T-helper 17 cell (primary cell): Measurements from ENCODE around the gene PRDM16. TPM values are rescaled to one million over a fixed set of nuclear protein-coding genes. Genes with fewer than 3 reads are reported as not detected.

Source experiments
- ATAC-seq: fragments of 150-1000 bp; cut with Tn5 transposase; 2 replicates; pipeline ENCODE4 v1.10.0; 2021; ENCODE audit warnings: mild to moderate bottlenecking, moderate library complexity
- DNase-seq, 3 donors: peaks; one replicate each; pipeline versions ENCODE4 v3.0.0 to v3.0.0-alpha.2; 2020 to 2021
- H3K9me3 ChIP-seq: one replicate; pipeline ENCODE4 v1.7.0; 2013; ENCODE audit warnings: low read length, mild to moderate bottlenecking; ENCODE audit not compliant: control insufficient read depth, poor library complexity, severe bottlenecking
- H3K27ac Mint-ChIP-seq: one replicate; pipeline ENCODE4 v1.8.0; 2022; ENCODE audit warnings: mild to moderate bottlenecking, moderate library complexity, mixed read lengths
- H3K27me3 Mint-ChIP-seq: one replicate; pipeline ENCODE4 v1.8.0; 2022; ENCODE audit warnings: mixed read lengths
- H3K36me3 Mint-ChIP-seq: one replicate; pipeline ENCODE4 v1.8.0; 2022; ENCODE audit warnings: low read depth, mixed read lengths
- H3K4me1 Mint-ChIP-seq: one replicate; pipeline ENCODE4 v1.8.0; 2022; ENCODE audit warnings: mild to moderate bottlenecking, mixed read lengths
- H3K4me3 Mint-ChIP-seq: one replicate; pipeline ENCODE4 v1.8.0; 2022; ENCODE audit warnings: mild to moderate bottlenecking, moderate library complexity, mixed read lengths
- total RNA-seq, 4 donors: library from RNA in 2 of 4; stranded (reverse) in 2 of 4; gene quantifications; one replicate each; pipeline ENCODE4 v1.2.3 and lab custom pipeline; 2022 to 2026

PRDM16 gene
- total RNA-seq, 2 donors from 2014 or later = not detected

DNA sequence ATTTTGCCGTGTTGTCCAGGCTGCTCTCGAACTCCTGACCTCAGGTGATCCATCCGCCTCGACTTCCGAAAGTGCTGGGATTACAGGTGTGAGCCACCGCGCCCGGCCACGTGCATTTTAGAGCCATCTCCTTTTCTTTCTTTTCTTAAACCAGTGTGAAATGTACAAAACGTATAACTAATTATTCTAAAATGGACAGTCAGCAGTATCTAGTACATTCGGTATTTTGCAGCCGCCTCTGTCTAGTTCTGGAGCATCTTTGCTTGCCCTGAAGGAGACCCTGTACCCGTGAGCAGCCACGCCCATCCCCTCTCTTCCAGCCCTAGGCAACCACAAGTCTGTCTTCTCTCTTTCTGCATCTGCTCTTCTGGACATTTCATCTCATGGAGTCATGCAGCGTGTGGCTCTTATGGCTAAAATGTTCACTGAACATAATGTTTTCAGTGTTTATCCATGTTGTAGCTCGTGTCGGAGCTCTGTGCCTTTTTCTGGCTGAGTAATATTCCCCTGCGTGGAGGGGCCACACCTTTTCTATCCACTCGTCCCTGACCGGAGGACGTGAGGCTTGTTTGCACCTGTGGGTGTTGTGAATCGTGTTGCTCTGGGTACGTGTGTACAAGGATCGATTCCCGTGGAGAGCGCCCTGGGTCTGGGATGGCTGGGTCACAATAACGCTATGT, 198.0 kb downstream of the PRDM16 start:
- Mint-ChIP-seq H3K27ac (no peak overlapping the region), H3K4me3 (no peak overlapping the region)
- no peak for ATAC-seq

DNA sequence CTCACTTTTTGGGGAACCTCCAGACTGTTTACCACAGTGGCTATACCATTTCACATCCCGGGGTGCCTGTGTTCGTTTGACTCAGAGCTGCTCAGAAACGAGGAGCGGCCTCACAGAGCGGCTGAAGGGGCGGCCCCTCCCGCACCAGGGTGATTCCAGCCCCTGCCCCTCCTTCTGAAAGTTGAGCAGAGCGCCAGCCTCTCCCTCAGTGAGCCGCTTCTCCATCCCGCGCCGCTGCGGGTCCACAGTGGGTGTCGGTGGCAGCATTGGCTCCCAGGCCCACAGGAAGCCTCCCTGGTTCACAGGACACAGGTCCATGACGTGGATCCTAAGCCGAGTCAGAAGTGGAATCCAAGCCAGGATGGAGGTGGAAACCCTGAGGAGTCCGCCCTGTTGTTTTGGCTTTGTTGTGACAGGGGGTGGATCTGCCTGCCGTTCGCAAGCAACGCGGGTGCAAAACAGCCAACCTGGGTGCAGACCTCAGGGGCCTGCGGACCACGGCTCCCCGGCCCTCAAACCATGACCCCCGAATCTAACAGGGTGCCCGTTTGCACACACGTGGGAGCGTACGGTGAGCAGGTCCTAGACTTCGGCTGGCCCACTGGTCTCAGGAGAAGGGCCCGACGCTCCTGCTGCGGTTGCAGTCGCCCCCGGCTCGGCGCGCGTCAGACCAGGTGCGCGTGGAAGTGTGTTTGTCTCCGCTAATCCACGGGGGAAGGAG, 198.7 kb downstream of the PRDM16 start:
- H3K27ac Mint-ChIP-seq = no peak overlapping the region
- H3K27me3 Mint-ChIP-seq = peaks cover 7% of the 10 kb centered on the region
- H3K4me1 Mint-ChIP-seq = peaks cover 2% of the 10 kb centered on the region
- DNase-seq = no peak
- ATAC-seq = no peak
- no peaks in the 10 kb centered on the region for H3K36me3 Mint-ChIP-seq
- no peak overlapping the region for H3K4me3 Mint-ChIP-seq
- no peaks in the 10 kb centered on the region for H3K9me3 ChIP-seq

More for the DNA sequence above, 198.0 kb downstream of the PRDM16 start:
- no peak for DNase-seq
- Mint-ChIP-seq H3K36me3 (no peaks in the 10 kb centered on the region), H3K27me3 (peaks cover 7% of the 10 kb centered on the region), H3K4me1 (peaks cover 2% of the 10 kb centered on the region)
- no peaks in the 10 kb centered on the region for H3K9me3 ChIP-seq

DNA sequence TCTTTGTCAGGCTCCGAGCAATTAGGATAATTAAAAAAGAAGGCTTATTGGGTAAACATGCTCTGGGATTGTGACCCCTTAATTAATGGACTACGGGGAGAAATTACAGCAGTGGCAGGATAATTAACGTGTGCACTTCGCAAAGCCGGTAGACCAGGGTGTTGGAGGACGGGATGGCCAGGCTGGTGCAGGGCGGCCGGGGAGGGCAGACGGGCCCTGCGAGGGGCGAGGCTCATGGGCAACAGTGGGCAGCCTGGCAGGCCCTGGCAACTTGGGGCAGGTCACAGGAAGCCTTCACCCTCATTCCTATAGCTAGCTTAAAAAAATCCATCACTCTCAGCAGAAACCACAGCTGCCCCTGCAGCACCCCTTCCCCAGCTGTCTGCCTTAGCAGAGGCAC, 199.3 kb downstream of the PRDM16 start:
- Mint-ChIP-seq H3K4me1 (peaks cover 2% of the 10 kb centered on the region), H3K27me3 (peaks cover 11% of the 10 kb centered on the region), H3K4me3 (no peak overlapping the region), H3K27ac (no peak overlapping the region), H3K36me3 (no peaks in the 10 kb centered on the region)
- DNase-seq (no peak), ATAC-seq (no peak)
- H3K9me3 ChIP-seq = no peaks in the 10 kb centered on the region

DNA sequence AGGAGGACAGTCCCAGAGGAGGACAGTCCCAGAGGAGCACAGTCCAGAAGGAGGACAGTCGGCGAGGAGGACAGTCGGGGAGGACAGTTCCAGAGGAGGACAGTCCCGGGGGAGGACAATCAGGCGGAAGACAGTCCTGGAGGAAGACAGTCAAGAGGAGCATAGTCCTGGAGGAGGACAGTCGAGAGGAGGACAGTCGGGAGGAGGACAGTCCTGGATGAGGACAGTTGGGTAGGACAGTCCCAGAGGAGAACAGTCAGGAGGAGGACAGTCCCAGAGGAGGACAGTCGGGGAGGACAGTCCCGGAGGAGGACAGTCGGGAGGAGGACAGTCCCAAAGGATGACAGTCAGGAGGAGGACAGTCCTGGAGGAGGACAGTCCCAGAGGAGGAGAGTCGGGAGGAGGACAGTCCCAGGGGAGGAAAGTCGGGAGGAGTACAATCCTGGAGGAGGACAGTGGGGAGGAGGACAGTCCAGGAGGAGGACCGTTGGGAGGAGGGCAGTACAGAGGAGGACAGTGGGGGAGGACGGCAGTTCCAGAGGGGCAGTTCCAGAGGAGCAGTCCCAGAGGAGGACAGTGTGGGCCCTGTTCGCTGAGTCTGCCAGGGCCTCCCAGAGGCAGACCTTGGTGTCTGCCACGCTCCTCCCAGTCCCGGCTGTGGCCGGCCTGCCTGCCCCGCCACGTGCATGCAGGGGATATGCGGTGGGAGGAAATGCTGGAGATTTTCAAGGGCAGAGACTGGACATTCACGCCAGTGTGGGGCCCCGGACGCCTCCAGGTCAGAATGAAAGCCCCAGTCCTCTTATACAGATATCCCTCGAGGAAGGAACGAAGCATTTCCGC, 201.6 kb downstream of the PRDM16 start:
- Mint-ChIP-seq H3K27ac (no peak overlapping the region), H3K36me3 (no peaks in the 10 kb centered on the region)
- ATAC-seq = no peak

DNA sequence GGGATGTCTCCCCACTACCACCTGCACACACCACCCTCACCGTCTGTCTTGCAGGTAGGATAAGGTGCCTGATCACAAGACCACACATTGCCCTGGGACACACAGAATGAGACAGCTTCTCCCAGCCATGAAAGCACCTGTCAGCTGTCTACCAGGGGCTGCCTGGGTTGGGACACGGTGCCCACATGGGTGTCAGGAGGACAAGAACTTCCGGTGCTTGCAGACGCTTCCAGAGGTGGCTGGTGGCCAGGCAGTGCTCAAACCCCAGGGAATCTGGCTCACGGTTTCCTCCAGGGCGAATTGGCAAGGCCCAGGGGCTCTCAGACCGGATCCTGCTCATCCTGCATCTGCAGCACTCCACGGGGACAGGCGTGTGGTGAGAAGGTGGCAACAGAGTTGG, 202.9 kb downstream of the PRDM16 start:
- Mint-ChIP-seq H3K36me3 (no peaks in the 10 kb centered on the region), H3K27ac (no peak overlapping the region), H3K27me3 (peaks cover 9% of the 10 kb centered on the region), H3K4me1 (no peaks in the 10 kb centered on the region), H3K4me3 (no peak overlapping the region)
- H3K9me3 ChIP-seq = no peaks in the 10 kb centered on the region
- DNase-seq = no peak
- ATAC-seq = no peak

More for the DNA sequence above, 201.6 kb downstream of the PRDM16 start:
- peaks cover 11% of the 10 kb centered on the region for H3K27me3 Mint-ChIP-seq
- no peaks in the 10 kb centered on the region for H3K9me3 ChIP-seq
- DNase-seq = no peak
- H3K4me3 Mint-ChIP-seq = no peak overlapping the region
- H3K4me1 Mint-ChIP-seq = no peaks in the 10 kb centered on the region

DNA sequence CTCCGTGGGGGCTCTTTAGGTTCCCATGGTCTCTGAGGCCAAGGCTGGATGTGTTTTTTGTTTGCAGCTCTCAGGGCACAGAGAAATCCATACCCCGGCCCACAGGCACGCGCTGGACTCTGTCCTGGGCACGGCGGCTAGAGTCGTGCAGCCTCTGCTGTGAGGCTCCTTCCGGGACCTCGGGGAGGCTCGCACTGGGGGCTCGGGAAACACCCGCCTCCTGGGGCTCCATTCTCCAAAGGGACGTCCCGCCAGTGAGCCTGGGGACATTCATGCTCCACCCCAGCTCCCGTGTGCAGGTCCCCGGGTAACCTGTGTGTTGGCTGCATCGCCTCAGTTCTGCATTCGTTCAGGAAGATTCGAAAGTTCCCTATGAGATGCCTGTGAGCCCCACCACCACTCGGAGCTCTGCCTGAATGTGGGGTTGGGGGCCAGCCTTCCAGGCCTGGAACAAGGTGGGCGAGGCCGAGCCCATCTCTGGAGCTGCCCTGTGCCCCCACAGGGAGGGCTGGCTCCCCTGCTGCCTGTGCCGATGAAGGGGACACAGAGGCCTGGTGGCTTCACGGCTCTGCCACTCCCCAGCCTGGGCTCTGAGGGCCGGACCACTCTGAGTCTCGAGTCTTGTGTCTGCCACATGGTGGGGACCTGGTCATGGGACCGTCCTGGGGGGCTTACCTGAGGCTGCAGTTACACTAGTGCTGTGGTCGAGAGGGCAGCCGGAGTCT, 203.5 kb downstream of the PRDM16 start:
- ATAC-seq = no peak
- H3K9me3 ChIP-seq = no peaks in the 10 kb centered on the region
- H3K36me3 Mint-ChIP-seq = no peaks in the 10 kb centered on the region
- no peaks in the 10 kb centered on the region for H3K4me1 Mint-ChIP-seq
- H3K4me3 Mint-ChIP-seq = no peak overlapping the region
- peaks cover 4% of the 10 kb centered on the region for H3K27me3 Mint-ChIP-seq
- no peak overlapping the region for H3K27ac Mint-ChIP-seq
- no peak for DNase-seq

DNA sequence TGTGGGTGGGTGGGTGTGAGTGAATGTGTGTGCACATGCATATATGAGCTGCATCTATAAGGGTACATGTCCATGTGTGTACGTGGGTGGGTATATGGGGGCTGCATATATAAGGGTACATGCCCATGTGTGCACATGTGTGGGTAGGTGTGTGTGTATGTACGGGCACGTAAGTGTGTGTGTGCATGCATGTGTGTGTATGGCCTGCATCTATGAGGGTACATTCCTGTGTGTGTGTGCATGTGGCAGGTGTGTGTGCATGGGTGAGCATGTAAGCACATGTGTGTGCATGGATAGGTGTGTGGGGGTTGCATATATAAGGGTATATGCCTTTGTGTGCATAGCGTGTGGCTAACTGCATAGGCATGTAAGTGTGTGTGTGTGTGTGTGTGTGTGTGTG, 204.4 kb downstream of the PRDM16 start:
- no peak for ATAC-seq
- Mint-ChIP-seq H3K4me1 (no peaks in the 10 kb centered on the region), H3K27ac (no peak overlapping the region), H3K4me3 (no peak overlapping the region), H3K27me3 (peaks cover 4% of the 10 kb centered on the region), H3K36me3 (no peaks in the 10 kb centered on the region)
- no peak for DNase-seq
- H3K9me3 ChIP-seq = no peaks in the 10 kb centered on the region

DNA sequence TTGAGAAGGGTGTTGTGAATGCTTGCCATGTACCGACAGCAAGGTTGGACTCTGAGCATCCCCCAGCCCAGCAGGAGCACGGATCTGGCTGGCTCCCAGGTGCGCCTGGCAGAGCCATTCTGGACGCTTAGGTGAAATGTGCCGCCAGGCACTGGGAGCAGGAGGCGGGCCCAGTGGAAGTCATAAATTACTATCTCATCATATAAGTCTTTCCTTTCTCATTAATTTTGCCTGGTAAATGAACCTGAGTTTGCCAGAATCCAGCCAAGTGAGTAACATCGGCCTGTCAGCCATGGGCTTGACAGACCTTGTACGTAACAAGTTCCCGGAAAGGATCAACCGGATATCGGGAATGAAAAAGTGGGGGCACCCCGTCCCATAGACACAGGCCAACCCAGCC, 206.0 kb downstream of the PRDM16 start:
- H3K4me1 Mint-ChIP-seq = no peaks in the 10 kb centered on the region
- H3K27me3 Mint-ChIP-seq = peaks cover 4% of the 10 kb centered on the region
- ATAC-seq = no peak
- DNase-seq = no peak
- H3K9me3 ChIP-seq = no peaks in the 10 kb centered on the region
- no peaks in the 10 kb centered on the region for H3K36me3 Mint-ChIP-seq
- no peak overlapping the region for H3K4me3 Mint-ChIP-seq
- H3K27ac Mint-ChIP-seq = no peak overlapping the region

DNA sequence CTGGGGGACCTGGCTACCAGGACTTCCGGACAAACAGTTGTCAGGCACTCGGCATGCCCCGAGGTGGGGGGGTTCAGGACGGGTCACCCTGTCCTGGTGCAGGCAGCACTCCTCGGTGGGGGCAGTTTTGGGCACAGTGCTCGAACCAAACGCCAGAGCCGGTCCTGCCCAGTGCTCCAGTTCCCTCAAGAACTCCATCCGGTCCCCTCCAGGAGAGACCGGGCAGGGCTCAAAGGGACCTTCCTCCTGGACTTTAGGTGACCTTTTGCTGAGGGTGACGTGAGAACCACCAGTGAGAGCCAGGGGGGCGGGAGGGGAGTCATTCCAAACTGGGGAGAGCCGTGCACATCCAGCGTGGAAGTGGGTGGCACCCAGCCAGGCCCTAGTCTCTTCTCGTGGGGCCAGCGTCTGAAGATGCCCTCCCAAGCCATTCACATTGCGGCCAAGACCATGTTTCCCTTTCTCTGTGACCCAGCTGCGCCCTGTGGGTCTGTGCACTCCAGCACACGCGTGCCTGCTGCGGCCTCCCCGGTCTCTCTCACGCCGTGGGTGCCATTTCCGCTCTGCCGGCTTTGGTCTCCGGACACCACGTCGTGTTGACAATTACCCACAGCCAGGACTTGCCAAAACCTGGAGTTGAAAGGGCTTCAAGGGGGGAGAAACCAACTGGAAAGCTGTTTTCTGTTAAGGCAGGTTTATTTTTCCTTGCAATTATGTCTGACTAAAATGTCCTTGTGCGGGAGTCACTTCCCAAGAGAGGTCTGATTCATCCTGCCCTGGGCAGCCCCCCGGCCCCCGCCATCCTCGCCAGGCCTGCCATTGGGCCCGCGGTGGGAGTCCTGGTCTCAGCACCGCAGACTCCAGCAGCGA, 206.7 kb downstream of the PRDM16 start:
- no peaks in the 10 kb centered on the region for H3K4me1 Mint-ChIP-seq
- H3K27ac Mint-ChIP-seq = no peak overlapping the region
- no peak overlapping the region for H3K4me3 Mint-ChIP-seq
- no peaks in the 10 kb centered on the region for H3K9me3 ChIP-seq
- peaks cover 4% of the 10 kb centered on the region for H3K27me3 Mint-ChIP-seq
- no peak for DNase-seq
- ATAC-seq = no peak
- no peaks in the 10 kb centered on the region for H3K36me3 Mint-ChIP-seq

DNA sequence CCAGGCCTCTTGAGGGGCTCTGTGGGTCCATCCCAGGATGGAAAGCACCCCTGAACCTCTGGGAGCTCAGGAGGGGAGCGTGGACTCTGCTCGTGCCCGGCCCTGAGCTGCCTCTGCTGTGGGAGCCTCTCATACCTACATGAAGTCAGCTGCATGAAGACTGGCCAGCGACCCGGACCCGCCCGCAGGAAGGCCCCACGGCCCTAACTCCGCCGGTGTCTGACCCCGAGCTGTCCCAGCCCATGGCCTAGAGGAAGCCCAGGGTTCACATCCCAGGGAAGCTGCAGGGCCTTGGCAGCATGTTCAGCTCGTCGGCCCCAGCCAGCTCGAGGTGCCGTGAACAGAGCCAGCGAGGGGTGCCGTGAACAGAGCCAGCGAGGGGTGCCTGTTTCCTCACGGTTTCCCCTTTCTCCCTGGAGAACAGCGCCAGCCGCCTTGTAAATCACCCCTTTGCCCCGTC, 207.4 kb downstream of the PRDM16 start:
- Mint-ChIP-seq H3K27me3 (peaks cover 8% of the 10 kb centered on the region), H3K4me3 (no peak overlapping the region), H3K4me1 (no peaks in the 10 kb centered on the region), H3K27ac (no peak overlapping the region), H3K36me3 (no peaks in the 10 kb centered on the region)
- DNase-seq (no peak), ATAC-seq (no peak)
- H3K9me3 ChIP-seq = no peaks in the 10 kb centered on the region

DNA sequence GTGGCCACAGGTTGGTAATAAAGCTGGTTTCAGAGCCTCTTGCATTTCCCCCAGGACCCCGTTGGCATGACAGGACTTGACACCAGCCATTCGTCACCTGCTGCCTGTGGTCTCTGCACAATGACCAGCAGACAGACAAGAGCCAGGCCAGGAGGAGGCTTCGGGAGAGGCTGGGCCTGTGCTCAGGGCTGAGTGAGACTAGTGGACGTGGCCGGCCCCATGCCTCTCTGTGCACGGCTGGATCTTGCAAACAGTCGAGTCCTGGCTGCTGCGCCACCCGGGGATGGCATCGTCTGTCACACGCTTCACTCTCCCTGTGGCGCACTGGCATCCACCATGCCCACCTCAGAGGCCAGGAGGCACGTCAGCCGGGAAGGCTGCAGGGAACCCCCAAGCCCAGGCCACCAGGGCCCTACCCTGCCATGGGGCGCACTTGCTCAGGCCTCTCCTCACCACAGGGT, 208.0 kb downstream of the PRDM16 start:
- peaks cover 9% of the 10 kb centered on the region for H3K27me3 Mint-ChIP-seq
- no peaks in the 10 kb centered on the region for H3K9me3 ChIP-seq
- H3K4me3 Mint-ChIP-seq = no peak overlapping the region
- ATAC-seq (no peak), DNase-seq (no peak)
- H3K4me1 Mint-ChIP-seq = no peaks in the 10 kb centered on the region
- no peak overlapping the region for H3K27ac Mint-ChIP-seq
- H3K36me3 Mint-ChIP-seq = no peaks in the 10 kb centered on the region

DNA sequence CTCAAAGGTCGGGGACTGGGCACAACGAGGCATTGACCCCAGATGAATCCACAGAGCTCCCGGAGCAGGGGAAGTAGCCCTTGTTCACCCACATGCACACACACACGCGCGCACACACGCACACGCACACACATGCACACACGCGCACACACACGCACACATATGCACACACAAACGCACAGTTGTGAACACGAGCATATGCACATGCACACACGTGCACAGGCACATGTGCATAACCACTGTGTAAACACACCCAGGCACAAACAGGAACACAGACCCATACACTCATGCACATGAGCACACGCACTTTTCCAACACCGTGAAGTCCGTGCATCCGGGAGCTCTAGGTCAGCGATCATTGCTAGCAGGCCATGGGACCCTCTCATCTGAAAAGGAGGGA, 208.6 kb downstream of the PRDM16 start:
- ATAC-seq = no peak
- Mint-ChIP-seq H3K27me3 (peaks cover 9% of the 10 kb centered on the region), H3K4me1 (no peaks in the 10 kb centered on the region), H3K36me3 (no peaks in the 10 kb centered on the region), H3K27ac (no peak overlapping the region), H3K4me3 (no peak overlapping the region)
- no peak for DNase-seq
- no peaks in the 10 kb centered on the region for H3K9me3 ChIP-seq
